GM12873 (cell line): Measurements from ENCODE around the gene CFAP206.

Experiments
- CTCF ChIP-seq: IDR thresholded peaks from 2 replicates; pipeline ENCODE4 v1.5.1; 2012; ENCODE audit warnings: low read depth, mild to moderate bottlenecking, moderate library complexity, low read length, control low read depth; ENCODE audit not compliant: insufficient read depth; ENCODE audit errors: missing control alignments

Gene CFAP206

GRCh38 chr6:87494761-87495422 lies 87.1 kb downstream of the CFAP206 start:
- TF ChIP-seq CTCF: no peak

- TF ChIP-seq CTCF: no peak
These were observed 90.3 kb downstream of the CFAP206 start for GRCh38 chr6:87498048-87498447.

GRCh38 chr6:87501809-87502572 lies 94.2 kb downstream of the CFAP206 start:
- TF ChIP-seq CTCF: no peak

GRCh38 chr6:87504441-87504840 lies 96.7 kb downstream of the CFAP206 start:
- no peak for TF ChIP-seq CTCF
